Measurements from ENCODE around the gene ANKS1A.

- TF ChIP-seq CTCF (IDR thresholded peaks at IDR 0.05; ENCODE audit: low read length) (no peak), EZH2phosphoT487 (IDR thresholded peaks at IDR 0.05; ENCODE audit: low read length) (no peak), EZH2 (optimal IDR thresholded peaks at IDR 0.05; ENCODE audit: low read depth, low read length) (no peak)
Observed at GRCh38 chr6:35084511-35085203, 195.6 kb downstream of the ANKS1A start.

All from MM.1S (cell line).